GM18868 (cell line): Measurements from ENCODE around the gene TMEM254.
"Not testable (repeated sequence)": the region's sequence is repeated elsewhere in the genome, so short reads cannot be mapped to it uniquely, and the experiment has no call there.

Source experiments
- ATAC-seq: cut with Tn5 transposase; IDR thresholded peaks from one replicate; pipeline ENCODE4 v1.9.1; 2021; ENCODE audit warnings: mild to moderate bottlenecking, moderate library complexity; ENCODE audit not compliant: unreplicated experiment

The TMEM254 gene

GRCh38 chr10:80078448-80079311 is at the start of gene TMEM254:
Gene TMEM254, plus strand, starts transcription at chr10:80078665. Its CDS starts 35 bp downstream, at chr10:80078700.
- peak; percentile 88 for ATAC-seq

GRCh38 chr10:80029205-80029604 is 49.3 kb upstream of the TMEM254 start:
- ATAC-seq = peak; percentile 81

GRCh38 chr10:80029865-80030264 is 48.6 kb upstream of the TMEM254 start:
- ATAC-seq = not testable (repeated sequence)

- no peak for ATAC-seq
Measured at GRCh38 chr10:80032503-80032902, 46.0 kb upstream of the TMEM254 start.

GRCh38 chr10:80034766-80035165 is 43.7 kb upstream of the TMEM254 start:
- not testable (repeated sequence) for ATAC-seq

GRCh38 chr10:80035430-80035829 is 43.0 kb upstream of the TMEM254 start:
- ATAC-seq = not testable (repeated sequence)

- ATAC-seq = not testable (repeated sequence)
Measured at GRCh38 chr10:80036921-80037500, 41.5 kb upstream of the TMEM254 start.

- ATAC-seq = not testable (repeated sequence)
Measured at GRCh38 chr10:80038226-80038625, 40.2 kb upstream of the TMEM254 start.

GRCh38 chr10:80041162-80041561 is 37.3 kb upstream of the TMEM254 start:
- no peak for ATAC-seq

- ATAC-seq = not testable (repeated sequence)
Measured at GRCh38 chr10:80044935-80045334, 33.5 kb upstream of the TMEM254 start.

- peak; percentile 88 for ATAC-seq
Measured at GRCh38 chr10:80046629-80047441, 31.6 kb upstream of the TMEM254 start.

GRCh38 chr10:80050752-80051151 is 27.7 kb upstream of the TMEM254 start:
- ATAC-seq = no peak

GRCh38 chr10:80051993-80052392 is 26.5 kb upstream of the TMEM254 start:
- no peak for ATAC-seq

- no peak for ATAC-seq
Measured at GRCh38 chr10:80055760-80056159, 22.7 kb upstream of the TMEM254 start.

- no peak for ATAC-seq
Measured at GRCh38 chr10:80057171-80057570, 21.3 kb upstream of the TMEM254 start.

- ATAC-seq = no peak
Measured at GRCh38 chr10:80064120-80064886, 14.2 kb upstream of the TMEM254 start.

GRCh38 chr10:80066809-80067208 is 11.7 kb upstream of the TMEM254 start:
- no peak for ATAC-seq

- ATAC-seq = not testable (repeated sequence)
Measured at GRCh38 chr10:80067821-80068220, 10.6 kb upstream of the TMEM254 start.

- ATAC-seq = no peak
Measured at GRCh38 chr10:80068270-80068669, 10.2 kb upstream of the TMEM254 start.

GRCh38 chr10:80070057-80070456 is 8.4 kb upstream of the TMEM254 start:
- no peak for ATAC-seq

- no peak for ATAC-seq
Measured at GRCh38 chr10:80072584-80072983, 5.9 kb upstream of the TMEM254 start.
